RWPE2 (cell line): ENCODE results near the gene FBN3.

Experiments used
- ATAC-seq: fragments of 200-7000 bp; cut with Tn5 transposase; 3 replicates; pipeline ENCODE4 v1.9.1; 2021; ENCODE audit warnings: low read depth
- DNase-seq: peaks from one replicate; pipeline ENCODE4 v3.0.0-alpha.2; 2020; ENCODE audit warnings: low spot score
- H3K27ac ChIP-seq: fragments of 450-650 bp; 2 replicates; pipeline ENCODE4 v1.5.1; 2017; ENCODE audit warnings: mild to moderate bottlenecking; ENCODE audit not compliant: poor library complexity, severe bottlenecking
- H3K27me3 ChIP-seq: fragments of 250-450 bp; sonication (Bioruptor Pico); 2 replicates; pipeline ENCODE4 v1.5.1; 2021; ENCODE audit warnings: mild to moderate bottlenecking, moderate library complexity; ENCODE audit not compliant: insufficient read depth, poor library complexity, severe bottlenecking
- H3K36me3 ChIP-seq: fragments of 250-450 bp; sonication (Bioruptor Pico); 2 replicates; pipeline ENCODE4 v1.5.1; 2020; ENCODE audit warnings: low read depth, mild to moderate bottlenecking, moderate library complexity
- H3K4me1 ChIP-seq: fragments of 250-450 bp; sonication (Bioruptor Pico); 2 replicates; pipeline ENCODE4 v1.5.1; 2021; ENCODE audit warnings: mild to moderate bottlenecking, moderate library complexity; ENCODE audit not compliant: insufficient read depth, poor library complexity, severe bottlenecking
- H3K4me3 ChIP-seq: fragments of 250-450 bp; sonication (Bioruptor Pico); 2 replicates; pipeline ENCODE4 v1.5.1; 2021; ENCODE audit warnings: mild to moderate bottlenecking, moderate library complexity; ENCODE audit not compliant: severe bottlenecking
- H3K9me3 ChIP-seq: fragments of 250-450 bp; sonication (Bioruptor Pico); 2 replicates; pipeline ENCODE4 v1.5.1; 2021; ENCODE audit warnings: mild to moderate bottlenecking, moderate library complexity; ENCODE audit not compliant: severe bottlenecking
- CTCF ChIP-seq: fragments of 450-650 bp; IDR thresholded peaks from one replicate; pipeline ENCODE4 v1.5.1; 2017; ENCODE audit warnings: mild to moderate bottlenecking, moderate library complexity; ENCODE audit not compliant: poor library complexity, severe bottlenecking

Gene FBN3

GRCh38 chr19:8137425-8137824, 12.0 kb downstream of the FBN3 start:
- no peaks in the 10 kb centered on the region for H3K36me3 ChIP-seq
- no peak for TF ChIP-seq CTCF

GRCh38 chr19:8135946-8136618, 13.3 kb downstream of the FBN3 start:
- Histone ChIP-seq H3K4me1 (no peaks in the 10 kb centered on the region), H3K9me3 (no peaks in the 10 kb centered on the region), H3K27ac (no peak overlapping the region), H3K36me3 (no peaks in the 10 kb centered on the region), H3K27me3 (no peaks in the 10 kb centered on the region), H3K4me3 (no peak overlapping the region)
- peak; percentile 47 for DNase-seq
- no peak for TF ChIP-seq CTCF
- ATAC-seq, result no peak

More at GRCh38 chr19:8137425-8137824, 12.0 kb downstream of the FBN3 start:
- Histone ChIP-seq H3K9me3 (no peaks in the 10 kb centered on the region), H3K27me3 (no peaks in the 10 kb centered on the region), H3K4me3 (no peak overlapping the region), H3K27ac (no peak overlapping the region), H3K4me1 (no peaks in the 10 kb centered on the region)
- no peak for DNase-seq
- no peak for ATAC-seq

- no peak for TF ChIP-seq CTCF
- Histone ChIP-seq H3K4me1 (no peaks in the 10 kb centered on the region), H3K9me3 (no peaks in the 10 kb centered on the region), H3K27ac (no peak overlapping the region), H3K36me3 (no peaks in the 10 kb centered on the region), H3K27me3 (no peaks in the 10 kb centered on the region), H3K4me3 (no peak overlapping the region)
- DNase-seq (no peak), ATAC-seq (no peak)
These were observed 16.4 kb downstream of the FBN3 start for GRCh38 chr19:8132858-8133458.

GRCh38 chr19:8131517-8131916, 17.9 kb downstream of the FBN3 start:
- H3K9me3 ChIP-seq, result no peaks in the 10 kb centered on the region
- ATAC-seq, result no peak
- no peak overlapping the region for H3K4me3 ChIP-seq
- DNase-seq, result no peak
- H3K27ac ChIP-seq, result no peak overlapping the region
- H3K27me3 ChIP-seq, result no peaks in the 10 kb centered on the region
- no peaks in the 10 kb centered on the region for H3K36me3 ChIP-seq
- TF ChIP-seq CTCF, result no peak
- no peaks in the 10 kb centered on the region for H3K4me1 ChIP-seq

- H3K4me1 ChIP-seq, result no peaks in the 10 kb centered on the region
- no peak overlapping the region for H3K4me3 ChIP-seq
- DNase-seq (no peak), ATAC-seq (no peak)
- TF ChIP-seq CTCF, result no peak
- H3K27ac ChIP-seq, result no peak overlapping the region
- H3K27me3 ChIP-seq, result no peaks in the 10 kb centered on the region
- no peaks in the 10 kb centered on the region for H3K9me3 ChIP-seq
- no peaks in the 10 kb centered on the region for H3K36me3 ChIP-seq
These were observed 20.3 kb downstream of the FBN3 start for GRCh38 chr19:8129061-8129618.
